Measurements from ENCODE around the gene XDH. TPM values are rescaled to one million over a fixed set of nuclear protein-coding genes. Genes with fewer than 3 reads are reported as not detected.

XDH gene
- total and polyA plus RNA-seq, 8 donors: 0.06 to 40.8 (median 2.4) TPM

GRCh38 chr2:31322371-31322770 lies 92.2 kb downstream of the XDH start:
- 74 to 97% (median 91%) methylated on average over 1 of the region's 1 CpG for WGBS, 5 donors
- no peak for DNase-seq
- Histone ChIP-seq H3K27ac (no peak overlapping the region), H3K27me3 (no peaks in the 10 kb centered on the region), H3K4me1 (peaks cover 0 to 40% (median 19%) of the 10 kb centered on the region in 4 donors), H3K4me3 (no peak overlapping the region), H3K9me3 (no peaks in the 10 kb centered on the region), H3K36me3 (no peaks in the 10 kb centered on the region)
- intact Hi-C loops (cut with DNase I; ENCODE audit: low total_unique reads): no loop called here
- TF ChIP-seq POLR2A (IDR thresholded peaks at IDR 0.05) (no peak), CTCF (IDR thresholded peaks at IDR 0.05) (no peak), POLR2AphosphoS5 (IDR thresholded peaks at IDR 0.05) (no peak), EP300 (IDR thresholded peaks at IDR 0.05) (no peak)

DNA sequence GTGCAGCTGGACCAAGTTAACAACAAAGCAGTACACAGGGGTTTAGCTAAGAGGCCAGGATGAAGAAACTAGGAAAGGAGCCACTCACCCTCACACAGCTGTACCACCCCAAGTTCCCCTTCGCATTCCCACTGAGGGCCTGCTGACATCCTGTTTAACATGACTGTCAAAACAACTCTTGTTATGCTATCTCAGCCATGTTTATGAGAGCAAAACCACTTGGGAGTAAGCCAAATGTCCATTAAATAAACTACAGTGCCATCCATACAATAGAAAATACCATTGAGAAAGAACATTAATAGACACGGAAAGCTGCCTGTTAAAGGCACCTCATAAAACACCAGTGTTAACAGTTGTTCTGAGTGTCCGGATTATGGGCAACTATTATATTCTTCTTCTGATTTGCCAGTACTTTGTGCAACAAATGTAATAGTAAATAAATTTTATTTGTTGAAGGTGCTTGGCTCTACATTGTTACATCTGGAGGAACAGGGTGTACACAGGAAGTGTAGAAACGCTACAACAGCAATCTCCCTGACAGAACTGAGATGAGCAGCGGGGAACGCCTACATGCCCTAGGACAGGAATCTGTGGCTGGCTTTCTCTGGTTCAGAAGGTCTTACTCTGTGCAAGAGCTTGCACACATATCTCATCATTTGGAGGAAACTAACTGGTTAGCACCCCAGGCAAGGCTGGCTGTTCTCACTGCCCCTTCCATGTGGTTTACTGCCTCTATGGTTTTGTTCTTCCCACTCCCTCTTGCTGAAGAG lies 95.0 kb downstream of the XDH start:
- intact Hi-C loops (cut with DNase I; ENCODE audit: low total_unique reads): loop anchor here (10.0 kb wide), 1 partner anchor 85 kb away; the partner anchor contains the start of gene EHD3
- H3K27me3 ChIP-seq: no peaks in the 10 kb centered on the region
- TF ChIP-seq POLR2AphosphoS5 (IDR thresholded peaks at IDR 0.05) (peak in 1 of 3 donors; percentile 8), POLR2A (IDR thresholded peaks at IDR 0.05) (no peak), CTCF (IDR thresholded peaks at IDR 0.05) (no peak), EP300 (IDR thresholded peaks at IDR 0.05) (no peak)
- WGBS, 5 donors: 54 to 69% (median 64%) methylated on average over 6 of the region's 6 CpGs
- peak overlapping the region in 4 of 5 donors; percentile 59 to 76 (median 62) for H3K27ac ChIP-seq
- no peaks in the 10 kb centered on the region for H3K36me3 ChIP-seq
- peaks cover 0 to 36% (median 19%) of the 10 kb centered on the region in 4 donors for H3K4me1 ChIP-seq
- H3K4me3 ChIP-seq: no peak overlapping the region
- DNase-seq: peak in 1 of 2 donors; percentile 42
- H3K9me3 ChIP-seq: no peaks in the 10 kb centered on the region

- WGBS, 5 donors: 65 to 75% (median 70%) methylated on average over 11 of the region's 11 CpGs
- TF ChIP-seq EP300 (IDR thresholded peaks at IDR 0.05): no peak
- TF ChIP-seq POLR2AphosphoS5 (IDR thresholded peaks at IDR 0.05): no peak
- no peak for TF ChIP-seq POLR2A (IDR thresholded peaks at IDR 0.05)
- TF ChIP-seq CTCF (IDR thresholded peaks at IDR 0.05): no peak
- peak overlapping the region; percentile 46 to 76 (median 60) for H3K27ac ChIP-seq
Measured at GRCh38 chr2:31318361-31319336, 95.9 kb downstream of the XDH start.

DNA sequence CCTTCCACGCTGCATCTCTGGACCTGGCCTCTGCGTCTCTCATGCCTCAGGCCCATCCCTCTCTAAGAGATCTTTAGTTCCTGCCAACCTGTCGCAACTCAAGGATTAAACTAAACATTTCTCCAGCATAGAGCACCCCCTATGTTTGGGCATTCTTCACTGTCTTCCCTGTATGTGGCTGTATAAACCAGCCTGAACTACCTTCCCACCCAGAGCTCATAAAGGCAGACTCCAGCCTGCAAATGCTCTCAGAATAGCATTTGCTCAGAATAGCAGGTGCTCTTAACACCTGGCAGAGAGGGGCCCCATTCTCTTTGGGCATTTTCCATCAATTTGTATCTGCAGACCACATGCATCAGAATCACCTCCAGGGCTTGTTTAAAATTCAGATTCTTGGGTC lies 97.1 kb downstream of the XDH start:
- no peak overlapping the region for H3K4me3 ChIP-seq
- TF ChIP-seq CTCF (IDR thresholded peaks at IDR 0.05) (no peak), EP300 (IDR thresholded peaks at IDR 0.05) (no peak), POLR2A (IDR thresholded peaks at IDR 0.05) (no peak), POLR2AphosphoS5 (IDR thresholded peaks at IDR 0.05) (no peak)
- intact Hi-C loops (cut with DNase I; ENCODE audit: low total_unique reads): loop anchor here (10.0 kb wide), 1 partner anchor 83 kb away; the partner anchor contains the start of gene EHD3
- WGBS, 5 donors: 55 to 92% (median 64%) methylated on average over 3 of the region's 3 CpGs
- no peaks in the 10 kb centered on the region for H3K9me3 ChIP-seq
- no peak overlapping the region for H3K27ac ChIP-seq
- peaks cover 0 to 28% (median 14%) of the 10 kb centered on the region in 4 donors for H3K4me1 ChIP-seq
- H3K36me3 ChIP-seq: no peaks in the 10 kb centered on the region
- no peaks in the 10 kb centered on the region for H3K27me3 ChIP-seq
- DNase-seq: no peak

More at GRCh38 chr2:31318361-31319336, 95.9 kb downstream of the XDH start:
- peaks cover 0 to 28% (median 17%) of the 10 kb centered on the region in 4 donors for H3K4me1 ChIP-seq
- no peaks in the 10 kb centered on the region for H3K9me3 ChIP-seq
- no peak for DNase-seq
- no peak overlapping the region for H3K4me3 ChIP-seq
- no peaks in the 10 kb centered on the region for H3K27me3 ChIP-seq
- H3K36me3 ChIP-seq: no peaks in the 10 kb centered on the region
- intact Hi-C loops (cut with DNase I; ENCODE audit: low total_unique reads): loop anchor here (10.0 kb wide), 1 partner anchor 84 kb away; the partner anchor contains the start of gene EHD3
